Measurements from ENCODE around the gene RNF207. TPM values are rescaled to one million over a fixed set of nuclear protein-coding genes. Genes with fewer than 3 reads are reported as not detected.

Gene RNF207
- total RNA-seq, 1 experiment from 2014 or later, result 4.9 TPM

DNA sequence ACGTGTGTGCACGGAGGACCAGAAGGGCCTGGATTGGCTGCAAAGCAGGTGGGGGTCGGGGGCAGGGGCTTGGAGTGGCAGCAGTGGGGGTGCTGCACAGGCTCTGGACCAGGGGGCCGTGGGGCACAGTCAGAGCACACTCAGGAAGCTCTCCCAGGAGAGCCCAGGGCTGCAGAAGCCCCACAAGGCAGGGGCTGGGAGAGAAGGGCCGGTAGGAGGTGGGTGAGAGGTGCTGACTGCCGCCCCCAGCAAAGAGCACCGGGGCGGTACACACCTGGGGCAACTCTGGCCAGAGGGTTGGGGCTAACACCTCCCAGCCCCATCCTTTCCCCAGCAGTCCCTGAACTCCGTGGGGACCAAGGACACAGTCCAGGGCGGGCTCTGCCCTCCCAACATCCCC, 39.7 kb upstream of the RNF207 start:
- H3K27ac ChIP-seq (ENCODE audit: insufficient read length, low read depth, low read length), result no peak overlapping the region
- no peaks in the 10 kb centered on the region for H3K9me3 Mint-ChIP-seq
- TF ChIP-seq, protein P1, sequence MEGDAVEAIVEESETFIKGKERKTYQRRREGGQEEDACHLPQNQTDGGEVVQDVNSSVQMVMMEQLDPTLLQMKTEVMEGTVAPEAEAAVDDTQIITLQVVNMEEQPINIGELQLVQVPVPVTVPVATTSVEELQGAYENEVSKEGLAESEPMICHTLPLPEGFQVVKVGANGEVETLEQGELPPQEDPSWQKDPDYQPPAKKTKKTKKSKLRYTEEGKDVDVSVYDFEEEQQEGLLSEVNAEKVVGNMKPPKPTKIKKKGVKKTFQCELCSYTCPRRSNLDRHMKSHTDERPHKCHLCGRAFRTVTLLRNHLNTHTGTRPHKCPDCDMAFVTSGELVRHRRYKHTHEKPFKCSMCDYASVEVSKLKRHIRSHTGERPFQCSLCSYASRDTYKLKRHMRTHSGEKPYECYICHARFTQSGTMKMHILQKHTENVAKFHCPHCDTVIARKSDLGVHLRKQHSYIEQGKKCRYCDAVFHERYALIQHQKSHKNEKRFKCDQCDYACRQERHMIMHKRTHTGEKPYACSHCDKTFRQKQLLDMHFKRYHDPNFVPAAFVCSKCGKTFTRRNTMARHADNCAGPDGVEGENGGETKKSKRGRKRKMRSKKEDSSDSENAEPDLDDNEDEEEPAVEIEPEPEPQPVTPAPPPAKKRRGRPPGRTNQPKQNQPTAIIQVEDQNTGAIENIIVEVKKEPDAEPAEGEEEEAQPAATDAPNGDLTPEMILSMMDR (conservative IDR thresholded peaks at IDR 0.05), result no peak
- H2AFZ ChIP-seq (ENCODE audit: low read length), result no peak overlapping the region
- H2BK5ac ChIP-seq (ENCODE audit: insufficient read length, low read length), result no peak overlapping the region
- peaks cover 2 to 16% of the 10 kb centered on the region in 2 experiments for H3K4me1 Mint-ChIP-seq
- H3K9ac ChIP-seq (ENCODE audit: extremely low read depth, insufficient read length, low read length), result no peak overlapping the region
- no peak overlapping the region for H3K4me3 Mint-ChIP-seq
- H2BK15ac ChIP-seq (ENCODE audit: low read depth, low read length), result no peak overlapping the region
- no peak overlapping the region for H2BK12ac ChIP-seq (ENCODE audit: insufficient read length, low read depth, low read length)
- H3K27me3 Mint-ChIP-seq (ENCODE audit: low read depth), result peaks cover 7% of the 10 kb centered on the region
- no peak overlapping the region for H4K5ac ChIP-seq (ENCODE audit: insufficient read length, low read depth, low read length)
- DNase-seq, result no peak
- H3K4me2 ChIP-seq (ENCODE audit: insufficient read depth, insufficient read length, low read length), result no peak overlapping the region
- H3K14ac ChIP-seq (ENCODE audit: insufficient read depth, low read length), result no peak overlapping the region; the same call in 1 of the 2 replicates
- H3K23ac ChIP-seq (ENCODE audit: insufficient read length, low read depth, low read length), result no peak overlapping the region
- no peak overlapping the region for H3K4ac ChIP-seq (ENCODE audit: low read depth, low read length)
- no peak overlapping the region for H3K56ac ChIP-seq (ENCODE audit: insufficient read length, low read depth, low read length)
- H4K20me1 ChIP-seq (ENCODE audit: control insufficient read depth, insufficient read depth, insufficient read length), result no peaks in the 10 kb centered on the region
- no peaks in the 10 kb centered on the region for H3K36me3 Mint-ChIP-seq (ENCODE audit: insufficient read depth in 1 of 3, low read depth in 3 of 3)
- H4K91ac ChIP-seq (ENCODE audit: insufficient read length, low read depth, low read length), result no peak overlapping the region
- WGBS (ENCODE audit: extremely low coverage, insufficient read length, low lambda C conversion rate), result no CpG with 5 or more reads among the region's 10 CpGs
- H2AK5ac ChIP-seq (ENCODE audit: insufficient read length, low read length), result no peak overlapping the region
- H3K4me1 ChIP-seq (ENCODE audit: insufficient read depth, low read length), result no peaks in the 10 kb centered on the region
- no peak overlapping the region for H2BK120ac ChIP-seq (ENCODE audit: low read depth, low read length, poor library complexity, severe bottlenecking)
- H4K8ac ChIP-seq (replicated peaks; ENCODE audit: insufficient read length, low read depth, low read length), result no peak overlapping the region
- no peaks in the 10 kb centered on the region for H3K9me3 ChIP-seq (ENCODE audit: control insufficient read depth, low read depth, low read length)
- no peaks in the 10 kb centered on the region for H3K79me2 ChIP-seq (ENCODE audit: insufficient read depth, low read length)
- H3K23me2 ChIP-seq (ENCODE audit: insufficient read length, low read depth, low read length, poor library complexity, severe bottlenecking), result no peaks in the 10 kb centered on the region
- H3K18ac ChIP-seq (ENCODE audit: insufficient read length, low read depth, low read length), result no peak overlapping the region
- peak overlapping the region in 1 of 3 experiments; percentile 79; a peak in 1 of 7 replicates for H3K27ac Mint-ChIP-seq
- no peaks in the 10 kb centered on the region for H3K27me3 ChIP-seq (ENCODE audit: insufficient read depth, low read length)
- H3K79me1 ChIP-seq (ENCODE audit: insufficient read depth, low read depth, low read length, poor library complexity, severe bottlenecking), result no peaks in the 10 kb centered on the region
- no peak overlapping the region for H2BK20ac ChIP-seq (ENCODE audit: low read depth, low read length, poor library complexity, severe bottlenecking)
- H3T11ph ChIP-seq (ENCODE audit: low read length), result no peak overlapping the region
